Inflammatory macrophage treated with lipopolysaccharide for 1 hour (primary cell): ENCODE measurements around the gene SLC6A1.

Experiments used
- DNase-seq, 2 donors: peaks; one replicate each; pipeline ENCODE4 v3.0.0-alpha.2; 2020 to 2022

Gene SLC6A1

GRCh38 chr3:10992017-10992942 is at the start of gene SLC6A1:
SLC6A1 (plus strand) TSS chr3:10992748; CDS start chr3:11017212, 24,464 bp downstream.
- DNase-seq: no peak

GRCh38 chr3:10944866-10945265 is 47.7 kb upstream of the SLC6A1 start:
- DNase-seq: no peak

- DNase-seq: peak; percentile 3 to 63
Measured at GRCh38 chr3:10945683-10946287, 46.8 kb upstream of the SLC6A1 start.

- DNase-seq: no peak
Measured at GRCh38 chr3:10946526-10946925, 46.0 kb upstream of the SLC6A1 start.

- DNase-seq: no peak
Measured at GRCh38 chr3:10948326-10948725, 44.2 kb upstream of the SLC6A1 start.

GRCh38 chr3:10949197-10949596 is 43.4 kb upstream of the SLC6A1 start:
- DNase-seq: no peak

- peak in 1 of 2 donors; percentile 34 for DNase-seq
Measured at GRCh38 chr3:10950476-10951294, 41.9 kb upstream of the SLC6A1 start.

GRCh38 chr3:10951295-10951926 is 41.1 kb upstream of the SLC6A1 start:
- DNase-seq: no peak

GRCh38 chr3:10952525-10952924 is 40.0 kb upstream of the SLC6A1 start:
- DNase-seq: no peak

GRCh38 chr3:10954740-10955139 is 37.8 kb upstream of the SLC6A1 start:
- DNase-seq: no peak

GRCh38 chr3:10955711-10956453 is 36.7 kb upstream of the SLC6A1 start:
- DNase-seq: no peak

GRCh38 chr3:10956531-10956930 is 36.0 kb upstream of the SLC6A1 start:
- DNase-seq: no peak

- DNase-seq: no peak
Measured at GRCh38 chr3:10956986-10957385, 35.6 kb upstream of the SLC6A1 start.

- DNase-seq: no peak
Measured at GRCh38 chr3:10957976-10958749, 34.4 kb upstream of the SLC6A1 start.

- DNase-seq: no peak
Measured at GRCh38 chr3:10960255-10960654, 32.3 kb upstream of the SLC6A1 start.

- DNase-seq: no peak
Measured at GRCh38 chr3:10961921-10962320, 30.6 kb upstream of the SLC6A1 start.

- no peak for DNase-seq
Measured at GRCh38 chr3:10962481-10963036, 30.0 kb upstream of the SLC6A1 start.

- DNase-seq: peak in 1 of 2 donors; percentile 2
Measured at GRCh38 chr3:10964537-10965167, 27.9 kb upstream of the SLC6A1 start.

GRCh38 chr3:10968401-10968800 is 24.1 kb upstream of the SLC6A1 start:
- DNase-seq: no peak

GRCh38 chr3:10970306-10970960 is 22.1 kb upstream of the SLC6A1 start:
- no peak for DNase-seq
